ENCODE results near the gene UQCR10. TPM values are rescaled to one million over a fixed set of nuclear protein-coding genes. Genes with fewer than 3 reads are reported as not detected.

The UQCR10 gene
- total RNA-seq, 1 experiment from 2014 or later: 93.7 TPM

DNA sequence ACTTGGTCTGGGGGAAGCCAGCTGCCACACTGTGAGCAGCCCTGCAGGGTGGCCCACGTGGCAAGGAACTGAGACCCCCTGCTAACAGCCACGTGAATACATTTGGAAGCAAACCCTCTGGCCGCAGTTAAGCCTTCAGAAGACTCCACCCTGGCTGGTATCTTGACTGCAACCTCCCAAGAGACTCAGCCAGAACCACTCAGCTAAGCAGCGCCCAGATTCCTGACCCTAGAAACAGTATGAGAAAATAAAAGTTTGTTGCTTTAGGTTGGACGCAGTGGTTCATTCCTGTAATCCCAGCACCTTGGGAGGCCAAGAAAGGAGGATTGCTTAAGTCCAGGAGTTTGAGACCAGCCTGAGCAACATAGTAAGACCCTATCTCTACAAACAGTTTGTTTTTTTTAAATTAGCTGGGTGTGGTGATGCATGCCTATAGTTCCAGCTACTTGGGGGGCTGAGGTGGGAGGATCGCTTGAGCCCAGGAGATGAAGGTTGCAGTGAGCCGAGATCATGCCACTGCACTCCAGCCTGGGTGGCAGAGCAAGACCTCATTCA is 9.0 kb upstream of the UQCR10 start:
- no peak for ATAC-seq
- H3K27me3 ChIP-seq (ENCODE audit: control insufficient read depth, insufficient read depth, low read length): no peaks in the 10 kb centered on the region
- no peak for DNase-seq (ENCODE audit: low read depth, low spot score)
- no peaks in the 10 kb centered on the region for H3K36me3 ChIP-seq (ENCODE audit: control insufficient read depth, insufficient read depth, low read length)
- no peaks in the 10 kb centered on the region for H3K9me3 ChIP-seq (ENCODE audit: control insufficient read depth, insufficient read depth, low read depth, low read length)
- no TSS peak for BruUV-seq (replicated peaks)
- no peak overlapping the region for H3K4me3 ChIP-seq (ENCODE audit: low read depth in 2 of 2, low read length in 2 of 2)
- no peak overlapping the region for H3K27ac ChIP-seq (ENCODE audit: low read length)
- in situ Hi-C loops (cut with HindIII; ENCODE audit: low pct_unique_long_range_greater_than_20kb, low sequenced_read_pairs) (no loop called here), intact Hi-C loops (cut with micrococcal nuclease; ENCODE audit: unreplicated experiment) (no loop called here)
- TF ChIP-seq, protein P1, sequence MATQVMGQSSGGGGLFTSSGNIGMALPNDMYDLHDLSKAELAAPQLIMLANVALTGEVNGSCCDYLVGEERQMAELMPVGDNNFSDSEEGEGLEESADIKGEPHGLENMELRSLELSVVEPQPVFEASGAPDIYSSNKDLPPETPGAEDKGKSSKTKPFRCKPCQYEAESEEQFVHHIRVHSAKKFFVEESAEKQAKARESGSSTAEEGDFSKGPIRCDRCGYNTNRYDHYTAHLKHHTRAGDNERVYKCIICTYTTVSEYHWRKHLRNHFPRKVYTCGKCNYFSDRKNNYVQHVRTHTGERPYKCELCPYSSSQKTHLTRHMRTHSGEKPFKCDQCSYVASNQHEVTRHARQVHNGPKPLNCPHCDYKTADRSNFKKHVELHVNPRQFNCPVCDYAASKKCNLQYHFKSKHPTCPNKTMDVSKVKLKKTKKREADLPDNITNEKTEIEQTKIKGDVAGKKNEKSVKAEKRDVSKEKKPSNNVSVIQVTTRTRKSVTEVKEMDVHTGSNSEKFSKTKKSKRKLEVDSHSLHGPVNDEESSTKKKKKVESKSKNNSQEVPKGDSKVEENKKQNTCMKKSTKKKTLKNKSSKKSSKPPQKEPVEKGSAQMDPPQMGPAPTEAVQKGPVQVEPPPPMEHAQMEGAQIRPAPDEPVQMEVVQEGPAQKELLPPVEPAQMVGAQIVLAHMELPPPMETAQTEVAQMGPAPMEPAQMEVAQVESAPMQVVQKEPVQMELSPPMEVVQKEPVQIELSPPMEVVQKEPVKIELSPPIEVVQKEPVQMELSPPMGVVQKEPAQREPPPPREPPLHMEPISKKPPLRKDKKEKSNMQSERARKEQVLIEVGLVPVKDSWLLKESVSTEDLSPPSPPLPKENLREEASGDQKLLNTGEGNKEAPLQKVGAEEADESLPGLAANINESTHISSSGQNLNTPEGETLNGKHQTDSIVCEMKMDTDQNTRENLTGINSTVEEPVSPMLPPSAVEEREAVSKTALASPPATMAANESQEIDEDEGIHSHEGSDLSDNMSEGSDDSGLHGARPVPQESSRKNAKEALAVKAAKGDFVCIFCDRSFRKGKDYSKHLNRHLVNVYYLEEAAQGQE (IDR thresholded peaks at IDR 0.05; ENCODE audit: insufficient read depth in 1 of 2, low read depth in 2 of 2, low read length in 1 of 2): no peak
- TF ChIP-seq SIN3A (IDR thresholded peaks at IDR 0.05; ENCODE audit: borderline replicate concordance, insufficient read depth, low read depth, low read length): no peak
- TF ChIP-seq CTCF (IDR thresholded peaks at IDR 0.05): no peak
- no peak for TF ChIP-seq TCF7L2 (IDR thresholded peaks at IDR 0.05; ENCODE audit: low read depth, low read length)
- no peak for TF ChIP-seq POLR2AphosphoS5 (IDR thresholded peaks at IDR 0.05; ENCODE audit: low read depth, low read length)
- POLR2A ChIA-PET: no interaction called here
- 0 out of 2 replicates have a peak, but pooled peaks cover 2% of the 10 kb centered on the region for H3K4me1 ChIP-seq (ENCODE audit: control insufficient read depth, insufficient read depth, low read length)
- CTCF ChIA-PET: no interaction called here

GRCh38 chr22:29758959-29759358 is 8.2 kb upstream of the UQCR10 start:
- intact Hi-C loops (cut with micrococcal nuclease; ENCODE audit: unreplicated experiment) (no loop called here), in situ Hi-C loops (cut with HindIII; ENCODE audit: low pct_unique_long_range_greater_than_20kb, low sequenced_read_pairs) (no loop called here)
- Histone ChIP-seq H3K27me3 (ENCODE audit: control insufficient read depth, insufficient read depth, low read length) (no peaks in the 10 kb centered on the region), H3K36me3 (ENCODE audit: control insufficient read depth, insufficient read depth, low read length) (no peaks in the 10 kb centered on the region), H3K4me3 (ENCODE audit: low read depth in 2 of 2, low read length in 2 of 2) (no peak overlapping the region), H3K9me3 (ENCODE audit: control insufficient read depth, insufficient read depth, low read depth, low read length) (no peaks in the 10 kb centered on the region), H3K4me1 (ENCODE audit: control insufficient read depth, insufficient read depth, low read length) (0 out of 2 replicates have a peak, but pooled peaks cover 2% of the 10 kb centered on the region), H3K27ac (ENCODE audit: low read length) (no peak overlapping the region)
- no peak for TF ChIP-seq SIN3A (IDR thresholded peaks at IDR 0.05; ENCODE audit: borderline replicate concordance, insufficient read depth, low read depth, low read length)
- ChIA-PET POLR2A (no interaction called here), CTCF (no interaction called here)
- ATAC-seq (no peak), DNase-seq (ENCODE audit: low read depth, low spot score) (no peak)
- BruUV-seq (replicated peaks): no TSS peak

DNA sequence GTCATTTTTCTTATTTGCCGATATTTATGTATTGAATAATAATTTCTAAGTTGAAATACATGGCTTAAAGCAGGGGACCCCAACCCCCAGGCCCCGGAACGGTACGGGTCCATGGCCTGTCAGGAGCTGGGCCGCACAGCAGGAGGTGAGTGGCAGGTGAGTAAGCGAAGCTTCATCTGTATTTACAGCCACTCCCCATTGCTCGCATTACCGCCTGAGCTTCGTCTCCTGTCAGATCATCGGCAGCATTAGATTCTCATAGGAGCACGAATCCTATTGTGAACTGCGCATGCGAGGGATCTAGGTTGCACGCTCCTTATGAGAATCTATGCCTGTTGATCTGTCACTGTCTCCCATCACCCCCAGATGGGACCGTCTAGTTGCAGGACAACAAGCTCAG is 4.9 kb upstream of the UQCR10 start:
- no peak for ATAC-seq
- CTCF ChIA-PET: interaction anchor here (0.6 kb wide), 1 partner anchor 243 kb away, joined by 3 read pairs; no protein-coding TSS in a partner anchor
- intact Hi-C loops (cut with micrococcal nuclease; ENCODE audit: unreplicated experiment): no loop called here

More for the DNA sequence above, 4.9 kb upstream of the UQCR10 start:
- no peak for DNase-seq (ENCODE audit: low read depth, low spot score)
- Histone ChIP-seq H3K27ac (ENCODE audit: low read length) (no peak overlapping the region), H3K9me3 (ENCODE audit: control insufficient read depth, insufficient read depth, low read depth, low read length) (no peaks in the 10 kb centered on the region), H3K4me1 (ENCODE audit: control insufficient read depth, insufficient read depth, low read length) (peaks cover 6% of the 10 kb centered on the region; the same call in 1 of the 2 replicates), H3K4me3 (ENCODE audit: low read depth in 2 of 2, low read length in 2 of 2) (no peak overlapping the region), H3K27me3 (ENCODE audit: control insufficient read depth, insufficient read depth, low read length) (no peaks in the 10 kb centered on the region), H3K36me3 (ENCODE audit: control insufficient read depth, insufficient read depth, low read length) (no peaks in the 10 kb centered on the region; the same call in 1 of the 2 replicates)
- in situ Hi-C loops (cut with HindIII; ENCODE audit: low pct_unique_long_range_greater_than_20kb, low sequenced_read_pairs): no loop called here
- TF ChIP-seq, protein P1 (IDR thresholded peaks at IDR 0.05; ENCODE audit: insufficient read depth in 1 of 2, low read depth in 2 of 2, low read length in 1 of 2): no peak
- TF ChIP-seq POLR2AphosphoS5 (IDR thresholded peaks at IDR 0.05; ENCODE audit: low read depth, low read length) (no peak), TCF7L2 (IDR thresholded peaks at IDR 0.05; ENCODE audit: low read depth, low read length) (no peak), SIN3A (IDR thresholded peaks at IDR 0.05; ENCODE audit: borderline replicate concordance, insufficient read depth, low read depth, low read length) (no peak), CTCF (IDR thresholded peaks at IDR 0.05) (no peak)
- POLR2A ChIA-PET: no interaction called here
- no TSS peak for BruUV-seq (replicated peaks)

Measured in Panc1 (cell line).